ENCODE results near the gene TXNL4B. TPM values are rescaled to one million over a fixed set of nuclear protein-coding genes. Genes with fewer than 3 reads are reported as not detected.

The TXNL4B gene
- total RNA-seq, 1 experiment from 2014 or later = 9.9 TPM

GRCh38 chr16:72129976-72130656 lies 36.7 kb upstream of the TXNL4B start:
- DNase-seq = no peak
- no peaks in the 10 kb centered on the region; the same call in 1 of the 2 replicates for H3K27me3 Mint-ChIP-seq (ENCODE audit: low read depth)
- Histone ChIP-seq H3K9me3 (ENCODE audit: control insufficient read depth, low read depth, low read length) (no peaks in the 10 kb centered on the region), H2AK5ac (ENCODE audit: insufficient read length, low read length) (no peak overlapping the region), H3K23me2 (ENCODE audit: insufficient read length, low read depth, low read length, poor library complexity, severe bottlenecking) (no peaks in the 10 kb centered on the region), H2BK12ac (ENCODE audit: insufficient read length, low read depth, low read length) (no peak overlapping the region), H4K5ac (ENCODE audit: insufficient read length, low read depth, low read length) (no peak overlapping the region), H3K4me1 (ENCODE audit: insufficient read depth, low read length) (no peaks in the 10 kb centered on the region; the same call in 1 of the 2 replicates), H2BK20ac (ENCODE audit: low read depth, low read length, poor library complexity, severe bottlenecking) (no peak overlapping the region), H4K8ac (replicated peaks; ENCODE audit: insufficient read length, low read depth, low read length) (no peak overlapping the region), H4K20me1 (ENCODE audit: control insufficient read depth, insufficient read depth, insufficient read length) (no peaks in the 10 kb centered on the region), H2BK15ac (ENCODE audit: low read depth, low read length) (no peak overlapping the region), H3K18ac (ENCODE audit: insufficient read length, low read depth, low read length) (no peak overlapping the region), H3K4me2 (ENCODE audit: insufficient read depth, insufficient read length, low read length) (no peak overlapping the region), H3K79me1 (ENCODE audit: insufficient read depth, low read depth, low read length, poor library complexity, severe bottlenecking) (no peaks in the 10 kb centered on the region), H3K23ac (ENCODE audit: insufficient read length, low read depth, low read length) (no peak overlapping the region), H3K14ac (ENCODE audit: insufficient read depth, low read length) (no peak overlapping the region), H3K56ac (ENCODE audit: insufficient read length, low read depth, low read length) (no peak overlapping the region), H4K91ac (ENCODE audit: insufficient read length, low read depth, low read length) (no peak overlapping the region), H3T11ph (ENCODE audit: low read length) (no peak overlapping the region), H3K79me2 (ENCODE audit: insufficient read depth, low read length) (no peaks in the 10 kb centered on the region), H2BK5ac (ENCODE audit: insufficient read length, low read length) (no peak overlapping the region), H3K9ac (ENCODE audit: extremely low read depth, insufficient read length, low read length) (no peak overlapping the region), H2AFZ (ENCODE audit: low read length) (no peak overlapping the region), H2BK120ac (ENCODE audit: low read depth, low read length, poor library complexity, severe bottlenecking) (no peak overlapping the region), H3K27me3 (ENCODE audit: insufficient read depth, low read length) (no peaks in the 10 kb centered on the region), H3K27ac (ENCODE audit: insufficient read length, low read depth, low read length) (no peak overlapping the region), H3K4ac (ENCODE audit: low read depth, low read length) (no peak overlapping the region)
- no peak overlapping the region; a peak in 1 of 7 replicates for H3K27ac Mint-ChIP-seq
- H3K4me1 Mint-ChIP-seq = peaks cover 28% of the 10 kb centered on the region in 2 experiments
- whole genome bisulfite sequencing (ENCODE audit: extremely low coverage, insufficient read length, low lambda C conversion rate) = no CpG with 5 or more reads among the region's 7 CpGs
- H3K36me3 Mint-ChIP-seq (ENCODE audit: insufficient read depth in 1 of 3, low read depth in 3 of 3) = no peaks in the 10 kb centered on the region
- no peaks in the 10 kb centered on the region for H3K9me3 Mint-ChIP-seq
- H3K4me3 Mint-ChIP-seq = no peak overlapping the region
- no peak for TF ChIP-seq CTCF (conservative IDR thresholded peaks at IDR 0.05)

Data from H9 (cell line).